ENCODE data around the gene NDUFA8. TPM values are rescaled to one million over a fixed set of nuclear protein-coding genes. Genes with fewer than 3 reads are reported as not detected.

NDUFA8 gene
- total RNA-seq, 1 experiment from 2014 or later, result 68.6 TPM

DNA sequence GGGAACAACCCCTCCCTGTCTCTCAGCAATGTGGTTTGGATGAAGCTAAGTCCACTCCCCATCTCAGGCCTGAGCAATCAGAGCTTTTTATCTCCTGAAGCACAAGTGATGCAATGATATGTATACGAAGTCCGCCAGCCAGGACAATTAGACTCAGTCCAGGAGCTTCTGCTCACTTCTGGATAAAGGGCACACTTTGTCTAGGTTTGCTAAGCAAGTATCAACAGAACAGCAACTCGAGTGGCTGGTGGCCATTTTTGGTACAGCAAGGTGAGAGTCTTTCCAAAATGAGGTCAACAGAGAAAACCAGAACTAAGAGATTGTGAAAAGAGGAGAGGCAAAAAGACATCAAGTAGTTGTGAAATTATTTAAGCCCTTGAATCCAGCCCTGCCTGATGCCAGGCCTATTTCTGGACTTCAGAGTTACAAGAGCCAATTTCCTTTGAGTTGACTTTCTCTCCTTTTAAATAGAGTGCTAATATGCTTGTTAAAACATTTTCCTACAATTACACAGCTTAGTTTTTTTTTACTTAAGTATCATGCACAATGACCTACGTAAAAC, 8.2 kb downstream of the NDUFA8 start:
- in situ Hi-C loops (cut with HindIII; ENCODE audit: low pct_unique_long_range_greater_than_20kb, low sequenced_read_pairs), result no loop called here
- DNase-seq (ENCODE audit: low read depth, low spot score), result peak; percentile 9

DNA sequence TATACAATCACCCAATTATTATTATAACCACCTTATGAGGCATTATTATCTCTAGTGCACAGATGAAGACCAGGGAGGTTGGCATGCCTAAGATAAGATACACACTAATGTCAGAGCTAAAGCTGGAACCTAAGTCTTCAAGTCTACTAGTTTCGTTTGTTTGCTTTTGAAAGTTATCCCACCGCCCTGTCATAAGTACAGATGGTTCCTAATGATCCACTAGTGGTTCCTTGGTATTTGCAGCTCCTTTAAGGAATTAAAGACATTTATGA, 14.1 kb downstream of the NDUFA8 start:
- no peak for DNase-seq (ENCODE audit: low read depth, low spot score)
- in situ Hi-C loops (cut with HindIII; ENCODE audit: low pct_unique_long_range_greater_than_20kb, low sequenced_read_pairs), result no loop called here

GRCh38 chr9:122144836-122145591, 14.6 kb downstream of the NDUFA8 start:
- in situ Hi-C loops (cut with HindIII; ENCODE audit: low pct_unique_long_range_greater_than_20kb, low sequenced_read_pairs), result no loop called here
- DNase-seq (ENCODE audit: low read depth, low spot score), result peak; percentile 57

DNA sequence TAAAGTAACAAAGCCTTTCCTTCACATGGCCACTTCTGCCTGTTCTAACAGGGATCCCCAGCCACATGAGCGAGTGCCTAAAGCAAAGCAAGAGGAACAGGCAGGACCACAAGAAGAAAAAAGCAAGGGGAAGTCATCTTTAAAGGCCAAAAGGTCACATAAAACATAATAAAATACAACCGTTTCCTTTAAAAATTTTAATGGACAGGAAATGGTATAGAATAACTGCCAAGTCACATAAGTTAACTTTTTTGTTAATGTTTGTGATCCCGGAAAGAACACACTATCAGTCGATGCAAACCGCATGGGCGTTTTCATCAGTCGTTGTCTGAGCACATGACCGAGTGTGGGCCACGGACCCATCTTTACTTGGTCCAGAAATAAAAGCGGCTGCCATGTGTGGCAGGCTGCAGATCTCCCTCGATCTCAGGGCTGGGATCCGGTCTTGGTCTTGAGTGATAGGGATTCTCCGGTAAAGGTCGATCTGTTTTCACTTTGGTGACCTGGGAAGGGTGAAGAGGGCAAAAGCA, 15.6 kb downstream of the NDUFA8 start:
- in situ Hi-C loops (cut with HindIII; ENCODE audit: low pct_unique_long_range_greater_than_20kb, low sequenced_read_pairs), result no loop called here
- no peak for DNase-seq (ENCODE audit: low read depth, low spot score)

GRCh38 chr9:122143296-122143695, 16.3 kb downstream of the NDUFA8 start:
- in situ Hi-C loops (cut with HindIII; ENCODE audit: low pct_unique_long_range_greater_than_20kb, low sequenced_read_pairs), result no loop called here
- no peak for DNase-seq (ENCODE audit: low read depth, low spot score)

- in situ Hi-C loops (cut with HindIII; ENCODE audit: low pct_unique_long_range_greater_than_20kb, low sequenced_read_pairs), result no loop called here
- DNase-seq (ENCODE audit: low read depth, low spot score), result no peak
These were observed 17.9 kb downstream of the NDUFA8 start for GRCh38 chr9:122141671-122142070.

DNA sequence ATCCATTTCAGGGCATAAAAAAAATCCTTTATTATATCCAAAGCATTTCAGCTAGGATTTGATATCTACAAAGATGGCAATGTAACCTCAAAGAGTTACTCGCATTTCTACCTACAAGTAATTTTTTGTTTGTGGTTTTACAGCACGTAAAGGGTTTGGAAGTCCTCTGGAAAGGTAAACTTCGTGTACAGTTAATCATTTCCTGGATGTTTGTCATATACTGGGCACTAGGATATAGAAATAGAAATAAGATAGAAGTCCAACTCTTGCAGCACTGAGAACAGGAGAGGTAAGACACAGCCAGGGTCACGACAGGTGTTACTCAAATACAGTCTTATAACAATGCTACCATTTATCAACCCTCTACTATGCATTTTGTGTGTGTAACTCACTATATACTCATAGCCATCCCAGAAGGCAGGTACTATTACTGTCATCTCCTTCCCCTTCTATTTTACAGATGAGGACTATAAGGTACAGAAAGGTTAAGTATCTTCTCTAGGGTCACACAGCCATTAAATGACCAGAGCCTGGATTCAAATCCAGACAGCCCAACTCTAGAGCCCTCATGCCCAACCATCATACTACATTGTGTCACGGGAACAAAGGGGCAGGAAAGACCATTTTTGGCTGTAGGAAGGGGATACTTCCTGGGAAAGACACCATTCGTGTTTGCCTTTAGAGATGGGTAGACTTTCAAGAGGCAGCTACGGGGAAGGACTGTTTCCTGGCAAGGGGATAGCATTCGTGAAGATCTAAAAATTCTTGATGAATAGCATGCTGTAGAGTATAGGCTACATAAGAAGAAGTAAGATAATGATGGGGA, 19.0 kb downstream of the NDUFA8 start:
- DNase-seq (ENCODE audit: low read depth, low spot score), result no peak
- in situ Hi-C loops (cut with HindIII; ENCODE audit: low pct_unique_long_range_greater_than_20kb, low sequenced_read_pairs), result no loop called here

- in situ Hi-C loops (cut with HindIII; ENCODE audit: low pct_unique_long_range_greater_than_20kb, low sequenced_read_pairs), result no loop called here
- DNase-seq (ENCODE audit: low read depth, low spot score), result no peak
These were observed 20.9 kb downstream of the NDUFA8 start for GRCh38 chr9:122138560-122139268.

DNA sequence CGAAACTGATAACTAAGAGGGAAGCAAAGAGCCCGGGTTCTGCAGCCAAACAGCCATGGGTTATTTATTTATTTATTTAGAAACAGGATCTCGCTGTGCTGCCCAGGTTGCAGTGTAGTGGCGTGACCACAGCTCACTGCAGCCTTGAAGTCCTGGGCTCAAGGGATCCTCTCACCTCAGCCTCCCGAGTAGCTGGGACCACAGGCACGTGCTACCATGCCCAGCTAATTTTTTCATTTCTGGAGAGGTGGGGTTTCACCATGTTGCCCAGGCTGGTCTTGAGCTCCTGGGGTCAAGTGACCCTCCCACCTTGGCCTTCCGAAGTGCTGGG, 24.1 kb downstream of the NDUFA8 start:
- DNase-seq (ENCODE audit: low read depth, low spot score), result no peak
- in situ Hi-C loops (cut with HindIII; ENCODE audit: low pct_unique_long_range_greater_than_20kb, low sequenced_read_pairs), result no loop called here

- in situ Hi-C loops (cut with HindIII; ENCODE audit: low pct_unique_long_range_greater_than_20kb, low sequenced_read_pairs), result no loop called here
- no peak for DNase-seq (ENCODE audit: low read depth, low spot score)
These were observed 24.6 kb downstream of the NDUFA8 start for GRCh38 chr9:122134822-122135528.

- no peak for DNase-seq (ENCODE audit: low read depth, low spot score)
- in situ Hi-C loops (cut with HindIII; ENCODE audit: low pct_unique_long_range_greater_than_20kb, low sequenced_read_pairs), result no loop called here
These were observed 25.5 kb downstream of the NDUFA8 start for GRCh38 chr9:122133984-122134535.

GRCh38 chr9:122133263-122133983, 26.2 kb downstream of the NDUFA8 start:
- DNase-seq (ENCODE audit: low read depth, low spot score), result no peak
- in situ Hi-C loops (cut with HindIII; ENCODE audit: low pct_unique_long_range_greater_than_20kb, low sequenced_read_pairs), result no loop called here

GRCh38 chr9:122132539-122132938, 27.0 kb downstream of the NDUFA8 start:
- no peak for DNase-seq (ENCODE audit: low read depth, low spot score)
- in situ Hi-C loops (cut with HindIII; ENCODE audit: low pct_unique_long_range_greater_than_20kb, low sequenced_read_pairs), result no loop called here

GRCh38 chr9:122131401-122132001, 28.1 kb downstream of the NDUFA8 start:
- in situ Hi-C loops (cut with HindIII; ENCODE audit: low pct_unique_long_range_greater_than_20kb, low sequenced_read_pairs), result no loop called here
- DNase-seq (ENCODE audit: low read depth, low spot score), result no peak

DNA sequence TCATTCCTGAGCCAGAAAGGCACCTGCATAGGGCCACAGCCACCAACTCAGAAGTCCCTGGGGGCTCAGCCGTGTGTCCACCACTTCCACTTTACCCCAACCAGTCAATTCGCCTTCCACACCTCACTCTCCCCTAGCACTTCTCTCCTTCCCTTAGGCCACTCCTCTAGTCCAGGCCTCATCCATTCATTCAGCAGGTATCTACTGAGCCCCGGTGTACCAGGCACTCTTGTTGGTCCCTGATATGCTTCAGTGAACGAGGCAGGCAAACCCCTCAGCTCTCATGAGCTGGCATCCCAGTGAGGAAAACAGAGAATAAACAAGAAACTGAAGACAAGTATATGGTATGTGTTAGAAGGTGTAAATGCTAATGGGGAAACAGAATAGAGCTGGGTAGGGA, 28.7 kb downstream of the NDUFA8 start:
- DNase-seq (ENCODE audit: low read depth, low spot score), result no peak
- in situ Hi-C loops (cut with HindIII; ENCODE audit: low pct_unique_long_range_greater_than_20kb, low sequenced_read_pairs), result no loop called here

GRCh38 chr9:122129969-122130368, 29.6 kb downstream of the NDUFA8 start:
- DNase-seq (ENCODE audit: low read depth, low spot score), result no peak
- in situ Hi-C loops (cut with HindIII; ENCODE audit: low pct_unique_long_range_greater_than_20kb, low sequenced_read_pairs), result no loop called here
